SK-N-SH treated with all-trans-retinoic acid at 6 μM for 48 hours (cell line): Measurements from ENCODE around the gene CDH20.

ENCODE experiments used
- ATAC-seq: fragments of 200-7000 bp; cut with Tn5 transposase; 3 replicates; pipeline ENCODE4 v1.9.1; 2020; ENCODE audit warnings: mild to moderate bottlenecking, moderate library complexity
- ARNTL ChIP-seq: fragments of 450-650 bp; formaldehyde crosslinking; IDR thresholded peaks from 2 replicates; pipeline ENCODE4 v1.5.0; 2020; ENCODE audit warnings: low read depth, mild to moderate bottlenecking, moderate library complexity, borderline replicate concordance
- BACH2 ChIP-seq: fragments of 250-450 bp; sonication (Bioruptor Pico); IDR thresholded peaks from 2 replicates; pipeline ENCODE4 v1.9.0; 2021; ENCODE audit warnings: mild to moderate bottlenecking, borderline replicate concordance
- ESRRG ChIP-seq: fragments of 250-450 bp; sonication (Bioruptor Pico); IDR thresholded peaks from 2 replicates; pipeline ENCODE4 v1.6.1; 2021; ENCODE audit warnings: mild to moderate bottlenecking
- GLIS3 ChIP-seq: fragments of 250-450 bp; sonication (Bioruptor Pico); IDR thresholded peaks from 2 replicates; pipeline ENCODE4 v1.5.0; 2020; ENCODE audit warnings: mild to moderate bottlenecking, moderate library complexity
- ISL1 ChIP-seq: fragments of 250-450 bp; sonication (Bioruptor Pico); IDR thresholded peaks from 2 replicates; pipeline ENCODE4 v2.1.2; 2022; ENCODE audit warnings: mild to moderate bottlenecking, moderate library complexity
- OSR1 ChIP-seq: fragments of 250-450 bp; sonication (Bioruptor Pico); IDR thresholded peaks from 2 replicates; pipeline ENCODE4 v1.8.0; 2022; ENCODE audit warnings: moderate library complexity, mild to moderate bottlenecking, inconsistent platforms
- PPARA ChIP-seq: fragments of 250-450 bp; sonication (Bioruptor Pico); IDR thresholded peaks from 2 replicates; pipeline ENCODE4 v1.5.0; 2020; ENCODE audit warnings: mild to moderate bottlenecking, borderline replicate concordance
- RARB ChIP-seq: fragments of 250-450 bp; sonication (Bioruptor Pico); IDR thresholded peaks from 2 replicates; pipeline ENCODE4 v1.8.0; 2021; ENCODE audit warnings: mild to moderate bottlenecking, moderate library complexity
- SNAI2 ChIP-seq: fragments of 250-450 bp; sonication (Bioruptor Pico); IDR thresholded peaks from 2 replicates; pipeline ENCODE4 v1.5.0; 2020; ENCODE audit warnings: mild to moderate bottlenecking, moderate library complexity
- TOX ChIP-seq: fragments of 250-450 bp; sonication (Bioruptor Pico); IDR thresholded peaks from 2 replicates; pipeline ENCODE4 v1.8.0; 2021; ENCODE audit warnings: mild to moderate bottlenecking, moderate library complexity, borderline replicate concordance
- ZC3H10 ChIP-seq: fragments of 250-450 bp; sonication (Bioruptor Pico); IDR thresholded peaks from 2 replicates; pipeline ENCODE4 v1.5.1; 2021; ENCODE audit warnings: mild to moderate bottlenecking, moderate library complexity
- ZFP3 ChIP-seq: fragments of 250-450 bp; sonication (Bioruptor Pico); IDR thresholded peaks from 2 replicates; pipeline ENCODE4 v1.5.0; 2020; ENCODE audit warnings: mild to moderate bottlenecking, moderate library complexity
- ZFP30 ChIP-seq: fragments of 450-650 bp; formaldehyde crosslinking; IDR thresholded peaks from 2 replicates; pipeline ENCODE4 v1.5.0; 2022; ENCODE audit warnings: mild to moderate bottlenecking, moderate library complexity
- ZNF565 ChIP-seq: fragments of 450-650 bp; formaldehyde crosslinking; conservative IDR thresholded peaks from 2 replicates; pipeline ENCODE4 v1.5.0; 2020; ENCODE audit warnings: low read depth, mild to moderate bottlenecking, moderate library complexity
- ZNF70 ChIP-seq: fragments of 450-650 bp; formaldehyde crosslinking; IDR thresholded peaks from 2 replicates; pipeline ENCODE4 v1.5.0; 2020; ENCODE audit warnings: mild to moderate bottlenecking, moderate library complexity
- ZNF8 ChIP-seq: fragments of 450-650 bp; formaldehyde crosslinking; IDR thresholded peaks from 2 replicates; pipeline ENCODE4 v1.5.0; 2020; ENCODE audit warnings: mild to moderate bottlenecking, moderate library complexity
- TF ChIP-seq, protein P1 (sequence below): fragments of 250-450 bp; sonication (Bioruptor Pico); IDR thresholded peaks from 2 replicates; pipeline ENCODE4 v1.8.0; 2021; ENCODE audit warnings: low read depth, mild to moderate bottlenecking, moderate library complexity, borderline replicate concordance
- TF ChIP-seq, protein P2 (sequence below): fragments of 250-450 bp; sonication (Bioruptor Pico); IDR thresholded peaks from 2 replicates; pipeline ENCODE4 v1.5.0; 2020; ENCODE audit warnings: mild to moderate bottlenecking, moderate library complexity
- TF ChIP-seq, protein P3 (sequence below): fragments of 250-450 bp; sonication (Bioruptor Pico); IDR thresholded peaks from 2 replicates; pipeline ENCODE4 v1.8.0; 2020; ENCODE audit warnings: mild to moderate bottlenecking, moderate library complexity, borderline replicate concordance
- TF ChIP-seq, protein P4 (sequence below): fragments of 250-450 bp; sonication (Bioruptor Pico); IDR thresholded peaks from 2 replicates; pipeline ENCODE4 v1.5.1; 2020; ENCODE audit warnings: low read depth, mild to moderate bottlenecking, moderate library complexity

CDH20 gene

DNA sequence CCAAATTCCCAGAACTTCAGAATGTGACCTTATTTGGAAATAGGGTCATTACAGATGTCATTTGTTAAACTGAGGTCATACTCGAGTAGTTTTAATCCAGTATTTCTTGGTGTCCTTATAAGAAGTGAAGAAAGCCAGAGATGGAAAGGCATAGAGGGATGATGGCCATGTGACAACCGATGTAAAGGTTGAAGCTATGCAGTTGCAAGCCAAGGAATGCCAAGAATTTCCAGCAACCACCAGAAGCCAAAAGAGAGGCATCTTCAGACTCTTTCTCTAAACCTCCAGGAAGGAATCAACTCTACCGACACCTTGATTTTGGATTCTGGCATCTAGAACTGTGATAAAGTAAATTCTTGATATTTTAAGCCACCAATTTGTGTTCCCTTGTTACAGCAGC, 242.2 kb downstream of the CDH20 start:
- ATAC-seq, result peak; percentile 78
- TF ChIP-seq ISL1 (peak; percentile 35; the same call in 1 of the 2 replicates), OSR1 (CRISPR knock-in tag) (no peak)

DNA sequence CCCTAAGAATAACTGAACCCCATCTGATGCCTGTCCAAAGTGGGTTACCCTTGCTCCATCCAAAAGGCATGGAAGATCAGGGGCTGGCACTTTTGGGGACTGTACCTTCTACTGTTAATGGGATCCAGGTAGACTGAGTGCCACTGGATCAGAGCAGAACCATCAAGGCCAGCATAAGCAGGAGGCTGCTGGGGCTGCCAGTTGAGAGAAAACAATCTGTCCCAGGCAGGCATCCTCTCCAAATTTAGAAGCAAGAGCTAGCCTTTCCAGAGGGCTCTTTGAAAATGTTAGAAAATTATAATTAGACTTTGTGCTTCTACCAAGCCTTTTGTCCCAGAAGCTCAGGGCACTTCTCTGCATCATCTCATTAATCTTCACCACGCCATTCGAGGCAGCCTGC, 245.6 kb downstream of the CDH20 start:
- ATAC-seq, result no peak
- TF ChIP-seq ZNF8, result no peak
- no peak for TF ChIP-seq SNAI2 (CRISPR knock-in tag)
- no peak for TF ChIP-seq GLIS3
- TF ChIP-seq, protein P1, sequence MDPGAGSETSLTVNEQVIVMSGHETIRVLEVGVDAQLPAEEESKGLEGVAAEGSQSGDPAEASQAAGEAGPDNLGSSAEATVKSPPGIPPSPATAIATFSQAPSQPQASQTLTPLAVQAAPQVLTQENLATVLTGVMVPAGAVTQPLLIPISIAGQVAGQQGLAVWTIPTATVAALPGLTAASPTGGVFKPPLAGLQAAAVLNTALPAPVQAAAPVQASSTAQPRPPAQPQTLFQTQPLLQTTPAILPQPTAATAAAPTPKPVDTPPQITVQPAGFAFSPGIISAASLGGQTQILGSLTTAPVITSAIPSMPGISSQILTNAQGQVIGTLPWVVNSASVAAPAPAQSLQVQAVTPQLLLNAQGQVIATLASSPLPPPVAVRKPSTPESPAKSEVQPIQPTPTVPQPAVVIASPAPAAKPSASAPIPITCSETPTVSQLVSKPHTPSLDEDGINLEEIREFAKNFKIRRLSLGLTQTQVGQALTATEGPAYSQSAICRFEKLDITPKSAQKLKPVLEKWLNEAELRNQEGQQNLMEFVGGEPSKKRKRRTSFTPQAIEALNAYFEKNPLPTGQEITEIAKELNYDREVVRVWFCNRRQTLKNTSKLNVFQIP (CRISPR knock-in tag), result no peak
- no peak for TF ChIP-seq PPARA
- TF ChIP-seq, protein P2, sequence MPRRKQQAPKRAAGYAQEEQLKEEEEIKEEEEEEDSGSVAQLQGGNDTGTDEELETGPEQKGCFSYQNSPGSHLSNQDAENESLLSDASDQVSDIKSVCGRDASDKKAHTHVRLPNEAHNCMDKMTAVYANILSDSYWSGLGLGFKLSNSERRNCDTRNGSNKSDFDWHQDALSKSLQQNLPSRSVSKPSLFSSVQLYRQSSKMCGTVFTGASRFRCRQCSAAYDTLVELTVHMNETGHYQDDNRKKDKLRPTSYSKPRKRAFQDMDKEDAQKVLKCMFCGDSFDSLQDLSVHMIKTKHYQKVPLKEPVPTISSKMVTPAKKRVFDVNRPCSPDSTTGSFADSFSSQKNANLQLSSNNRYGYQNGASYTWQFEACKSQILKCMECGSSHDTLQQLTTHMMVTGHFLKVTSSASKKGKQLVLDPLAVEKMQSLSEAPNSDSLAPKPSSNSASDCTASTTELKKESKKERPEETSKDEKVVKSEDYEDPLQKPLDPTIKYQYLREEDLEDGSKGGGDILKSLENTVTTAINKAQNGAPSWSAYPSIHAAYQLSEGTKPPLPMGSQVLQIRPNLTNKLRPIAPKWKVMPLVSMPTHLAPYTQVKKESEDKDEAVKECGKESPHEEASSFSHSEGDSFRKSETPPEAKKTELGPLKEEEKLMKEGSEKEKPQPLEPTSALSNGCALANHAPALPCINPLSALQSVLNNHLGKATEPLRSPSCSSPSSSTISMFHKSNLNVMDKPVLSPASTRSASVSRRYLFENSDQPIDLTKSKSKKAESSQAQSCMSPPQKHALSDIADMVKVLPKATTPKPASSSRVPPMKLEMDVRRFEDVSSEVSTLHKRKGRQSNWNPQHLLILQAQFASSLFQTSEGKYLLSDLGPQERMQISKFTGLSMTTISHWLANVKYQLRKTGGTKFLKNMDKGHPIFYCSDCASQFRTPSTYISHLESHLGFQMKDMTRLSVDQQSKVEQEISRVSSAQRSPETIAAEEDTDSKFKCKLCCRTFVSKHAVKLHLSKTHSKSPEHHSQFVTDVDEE (CRISPR knock-in tag), result no peak
- TF ChIP-seq ARNTL (CRISPR knock-in tag), result no peak
- no peak for TF ChIP-seq ZNF70 (CRISPR knock-in tag)
- TF ChIP-seq TOX (CRISPR knock-in tag), result no peak
- no peak for TF ChIP-seq ZNF565 (CRISPR knock-in tag)
- TF ChIP-seq ZFP3, result no peak
- no peak for TF ChIP-seq ZC3H10 (CRISPR knock-in tag)
- TF ChIP-seq ZFP30 (CRISPR knock-in tag), result no peak
- TF ChIP-seq RARB (CRISPR knock-in tag), result no peak
- no peak for TF ChIP-seq ESRRG (CRISPR knock-in tag)
- TF ChIP-seq, protein P3, sequence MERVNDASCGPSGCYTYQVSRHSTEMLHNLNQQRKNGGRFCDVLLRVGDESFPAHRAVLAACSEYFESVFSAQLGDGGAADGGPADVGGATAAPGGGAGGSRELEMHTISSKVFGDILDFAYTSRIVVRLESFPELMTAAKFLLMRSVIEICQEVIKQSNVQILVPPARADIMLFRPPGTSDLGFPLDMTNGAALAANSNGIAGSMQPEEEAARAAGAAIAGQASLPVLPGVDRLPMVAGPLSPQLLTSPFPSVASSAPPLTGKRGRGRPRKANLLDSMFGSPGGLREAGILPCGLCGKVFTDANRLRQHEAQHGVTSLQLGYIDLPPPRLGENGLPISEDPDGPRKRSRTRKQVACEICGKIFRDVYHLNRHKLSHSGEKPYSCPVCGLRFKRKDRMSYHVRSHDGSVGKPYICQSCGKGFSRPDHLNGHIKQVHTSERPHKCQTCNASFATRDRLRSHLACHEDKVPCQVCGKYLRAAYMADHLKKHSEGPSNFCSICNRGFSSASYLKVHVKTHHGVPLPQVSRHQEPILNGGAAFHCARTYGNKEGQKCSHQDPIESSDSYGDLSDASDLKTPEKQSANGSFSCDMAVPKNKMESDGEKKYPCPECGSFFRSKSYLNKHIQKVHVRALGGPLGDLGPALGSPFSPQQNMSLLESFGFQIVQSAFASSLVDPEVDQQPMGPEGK (CRISPR knock-in tag), result no peak

DNA sequence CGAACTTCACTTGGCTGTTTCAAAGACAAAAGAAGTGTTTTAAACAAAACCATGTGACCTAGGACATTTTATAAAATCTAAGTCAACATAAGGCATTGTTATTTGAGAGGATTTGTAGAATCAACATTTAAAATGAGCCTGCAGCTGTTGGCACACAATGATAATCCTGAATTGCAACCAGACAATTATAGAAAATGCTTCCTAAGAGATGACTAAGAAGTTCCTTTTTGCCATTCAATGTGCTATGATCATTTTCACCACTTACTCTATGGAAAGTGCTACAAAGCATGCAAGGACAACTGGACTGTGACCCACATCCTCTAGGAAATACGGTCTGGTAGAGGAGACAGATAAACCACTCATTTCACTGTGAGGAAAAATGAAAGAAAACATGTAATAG, 246.4 kb downstream of the CDH20 start:
- TF ChIP-seq, protein P3 (CRISPR knock-in tag), result no peak
- no peak for TF ChIP-seq RARB (CRISPR knock-in tag)
- no peak for TF ChIP-seq BACH2 (CRISPR knock-in tag)

DNA sequence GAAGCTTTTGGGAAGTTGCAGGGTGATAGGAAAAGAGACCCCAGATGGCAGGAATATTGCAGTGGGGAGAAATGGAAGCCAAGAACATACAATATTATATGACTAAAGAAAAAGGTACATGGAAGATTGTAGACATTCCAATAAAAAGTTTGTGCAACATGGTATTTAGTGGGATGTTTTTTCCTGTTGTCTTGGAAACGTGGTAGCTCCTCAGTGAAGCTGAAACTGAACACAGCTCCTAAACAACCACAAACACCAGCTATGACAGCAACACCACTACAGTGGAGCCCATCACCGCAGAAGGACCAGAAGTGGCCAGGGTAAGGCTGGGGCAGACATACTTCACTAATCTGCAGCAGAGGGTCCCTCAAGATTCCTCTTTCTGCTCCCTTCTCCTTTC, 246.8 kb downstream of the CDH20 start:
- no peak for ATAC-seq
- no peak for TF ChIP-seq ZFP3
- TF ChIP-seq, protein P4, sequence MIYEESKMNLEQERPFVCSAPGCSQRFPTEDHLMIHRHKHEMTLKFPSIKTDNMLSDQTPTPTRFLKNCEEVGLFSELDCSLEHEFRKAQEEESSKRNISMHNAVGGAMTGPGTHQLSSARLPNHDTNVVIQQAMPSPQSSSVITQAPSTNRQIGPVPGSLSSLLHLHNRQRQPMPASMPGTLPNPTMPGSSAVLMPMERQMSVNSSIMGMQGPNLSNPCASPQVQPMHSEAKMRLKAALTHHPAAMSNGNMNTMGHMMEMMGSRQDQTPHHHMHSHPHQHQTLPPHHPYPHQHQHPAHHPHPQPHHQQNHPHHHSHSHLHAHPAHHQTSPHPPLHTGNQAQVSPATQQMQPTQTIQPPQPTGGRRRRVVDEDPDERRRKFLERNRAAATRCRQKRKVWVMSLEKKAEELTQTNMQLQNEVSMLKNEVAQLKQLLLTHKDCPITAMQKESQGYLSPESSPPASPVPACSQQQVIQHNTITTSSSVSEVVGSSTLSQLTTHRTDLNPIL, result no peak

More for the DNA sequence above, 246.4 kb downstream of the CDH20 start:
- ATAC-seq, result no peak
